K562 (cell line): ENCODE results near the gene TUBA1B. TPM values are rescaled to one million over a fixed set of nuclear protein-coding genes. Genes with fewer than 3 reads are reported as not detected.

Experiments
- ASH1L ChIP-seq: fragments of 450-650 bp; IDR thresholded peaks from 2 replicates; pipeline ENCODE4 v1.6.1; 2018; ENCODE audit warnings: borderline replicate concordance, mild to moderate bottlenecking, low read depth; ENCODE audit not compliant: partially characterized antibody
- BDP1 ChIP-seq: IDR thresholded peaks from 3 replicates; pipeline ENCODE4 v1.6.1; 2011; ENCODE audit not compliant: insufficient read length, insufficient read depth
- ESRRA ChIP-seq: fragments of 450-650 bp; IDR thresholded peaks from 2 replicates; pipeline ENCODE4 v1.6.1; 2014; ENCODE audit warnings: low read depth, mild to moderate bottlenecking, moderate library complexity, borderline replicate concordance
- FOS ChIP-seq: IDR thresholded peaks from 3 replicates; pipeline ENCODE4 v1.6.1; 2011; ENCODE audit not compliant: insufficient read length; ENCODE audit errors: extremely low read depth
- HDAC1 ChIP-seq, 2 experiments: fragments of 450-650 bp; IDR thresholded peaks; 2 replicates each; pipeline ENCODE4 v1.6.1; 2016 to 2017; ENCODE audit warnings: inconsistent platforms in 1 of 2, mild to moderate bottlenecking in 1 of 2, moderate library complexity in 1 of 2
- HES1 ChIP-seq: fragments of 450-650 bp; IDR thresholded peaks from 2 replicates; pipeline ENCODE4 v1.6.1; 2016; ENCODE audit warnings: low read depth, mild to moderate bottlenecking, moderate library complexity
- IFI16 ChIP-seq: fragments of 250-450 bp; sonication (Bioruptor Pico); IDR thresholded peaks from 2 replicates; pipeline ENCODE4 v2.1.2; 2022; ENCODE audit warnings: mild to moderate bottlenecking, inconsistent platforms
- ILK ChIP-seq: fragments of 450-650 bp; IDR thresholded peaks from 2 replicates; pipeline ENCODE4 v1.6.1; 2016; ENCODE audit warnings: missing genetic modification characterization, low read depth, mild to moderate bottlenecking, missing compliant biosample characterization, moderate library complexity, borderline replicate concordance
- JUNB ChIP-seq: fragments of 450-650 bp; formaldehyde crosslinking; conservative IDR thresholded peaks from 2 replicates; pipeline ENCODE4 v1.4.0; 2020; ENCODE audit warnings: mild to moderate bottlenecking
- LCOR ChIP-seq: sonication (generic); formaldehyde crosslinking; IDR thresholded peaks from 2 replicates; pipeline ENCODE4 v1.8.0; 2022; ENCODE audit warnings: mild to moderate bottlenecking, missing genetic modification reagents
- MTA3 ChIP-seq: fragments of 450-650 bp; formaldehyde crosslinking; IDR thresholded peaks from 2 replicates; pipeline ENCODE4 v1.6.1; 2017; ENCODE audit warnings: mild to moderate bottlenecking, borderline replicate concordance
- NFRKB ChIP-seq: fragments of 450-650 bp; IDR thresholded peaks from 2 replicates; pipeline ENCODE4 v1.6.1; 2016; ENCODE audit warnings: low read depth
- PCBP2 ChIP-seq: fragments of 200-400 bp; formaldehyde crosslinking; IDR thresholded peaks from 2 replicates; pipeline ENCODE4 v1.6.1; 2018; ENCODE audit warnings: low read length, low read depth, mild to moderate bottlenecking, moderate library complexity; ENCODE audit not compliant: poor library complexity, severe bottlenecking
- RFX1 ChIP-seq: fragments of 450-650 bp; IDR thresholded peaks from 2 replicates; pipeline ENCODE4 v1.6.1; 2016; ENCODE audit warnings: mild to moderate bottlenecking, moderate library complexity
- SAFB ChIP-seq: fragments of 200-400 bp; formaldehyde crosslinking; IDR thresholded peaks from 2 replicates; pipeline ENCODE4 v1.6.1; 2017; ENCODE audit warnings: low read depth, low read length, borderline replicate concordance
- SMARCB1 ChIP-seq: IDR thresholded peaks from 2 replicates; pipeline ENCODE4 v1.6.1; 2011; ENCODE audit warnings: improper control_type of control experiment, low read depth; ENCODE audit not compliant: insufficient read length
- THRB ChIP-seq: fragments of 450-650 bp; formaldehyde crosslinking; conservative IDR thresholded peaks from 2 replicates; pipeline ENCODE4 v1.4.0; 2022; ENCODE audit warnings: mild to moderate bottlenecking, missing genetic modification characterization
- ZHX1 ChIP-seq: fragments of 150-350 bp; conservative IDR thresholded peaks from 2 replicates; pipeline ENCODE4 v1.6.1; 2014; ENCODE audit warnings: low read length
- ZMIZ1 ChIP-seq, 2 experiments: fragments of 150-350 bp in 1 of 2; IDR thresholded peaks; 2 replicates each; pipeline ENCODE4 v1.6.1; 2012 to 2016; ENCODE audit warnings: low read depth in 2 of 2, low read length in 2 of 2, mild to moderate bottlenecking in 1 of 2, moderate library complexity in 1 of 2
- ZNF184 ChIP-seq: sonication (generic); formaldehyde crosslinking; IDR thresholded peaks from 2 replicates; pipeline ENCODE4 v1.5.0; 2020; ENCODE audit warnings: missing genetic modification reagents
- polyA plus RNA-seq, 8 experiments: library from polyadenylated mRNA; depleted of rRNA in 4 of 8; stranded (reverse) in 5 of 8; unstranded in 3 of 8; fragments of >200 nt; fragmentation: Nextera tagmentation in 2 of 8; fragmentation: Illumina TruSeq in 1 of 8; extraction: Ambion mirVana in 2 of 8; extraction: Trizol in 1 of 8; gene quantifications; 2 replicates each; pipeline versions ENCODE4 v1.2.1 to v1.2.3, GENCODE V29; 2011 to 2014; ENCODE audit warnings: inconsistent platforms in 1 of 8, missing spikeins in 1 of 8
- total RNA-seq, 7 experiments: library from RNA; depleted of rRNA in 6 of 7; stranded (reverse); fragments of >200 nt in 6 of 7; fragmentation: Illumina TruSeq in 2 of 7; extraction: Trizol in 2 of 7; gene quantifications; 2 replicates each; pipeline versions ENCODE4 v1.2.1 to v1.2.3, GENCODE V29; 2011 to 2021; ENCODE audit warnings: low replicate concordance in 1 of 7

Gene TUBA1B
- total and polyA plus RNA-seq, 9 of the 15 experiments (the other 6 are each of a cell fraction or from before 2014, with no cell fraction given) = 2,189 to 4,624 (median 2,628) TPM

DNA sequence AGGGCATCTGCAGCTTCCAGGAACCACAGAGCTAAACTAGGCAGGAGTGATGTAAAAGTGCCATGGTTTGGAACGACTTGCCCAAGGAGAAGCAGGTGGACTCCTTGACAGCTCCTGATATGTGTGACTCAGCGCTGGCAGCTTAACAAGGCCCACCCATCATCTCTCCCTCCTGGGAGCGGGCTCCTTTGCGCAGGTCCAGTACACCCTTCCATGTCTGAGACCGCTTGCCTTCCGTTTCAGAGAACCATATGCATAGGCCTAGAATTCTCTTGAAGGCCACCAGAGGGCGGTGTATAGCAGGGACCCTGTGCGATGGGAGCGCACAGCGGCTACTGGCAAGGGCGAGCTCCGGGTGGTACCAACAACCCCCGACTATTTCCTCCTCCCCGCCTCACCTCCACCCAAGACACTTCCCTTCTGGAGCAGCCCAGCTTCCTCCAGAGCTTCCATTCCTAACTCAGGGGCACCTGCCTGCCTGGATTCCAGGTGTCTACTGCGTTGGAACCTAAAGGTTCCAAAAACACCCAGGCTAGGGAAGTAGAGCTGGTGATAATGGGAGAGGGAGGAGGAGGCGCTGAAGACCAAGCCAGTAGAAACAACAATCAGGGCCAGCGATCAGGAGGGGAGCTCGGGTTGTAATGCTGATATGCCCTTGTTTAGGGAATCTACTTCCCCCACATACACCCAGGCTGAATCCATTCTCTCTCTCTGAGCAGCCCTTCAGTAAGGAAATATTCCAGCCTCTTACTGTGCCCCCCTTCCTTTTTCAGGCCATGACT, 42.9 kb downstream of the TUBA1B start (continued):
- TF ChIP-seq HES1 = peak; percentile 46; the same call in 1 of the 2 replicates
- TF ChIP-seq FOS = no peak
- TF ChIP-seq ZHX1 = no peak
- TF ChIP-seq NFRKB = 0 out of 2 replicates have a peak, but pooled peaks have one; percentile 32
- TF ChIP-seq IFI16 (CRISPR knock-in tag) = no peak
- no peak for TF ChIP-seq ASH1L
- peak; percentile 86 for TF ChIP-seq LCOR (CRISPR knock-in tag)
- TF ChIP-seq SAFB = no peak
- no peak for TF ChIP-seq PCBP2
- TF ChIP-seq ILK (tag) = no peak
- 0 out of 2 replicates have a peak, but pooled peaks have one; percentile 42 for TF ChIP-seq THRB (CRISPR knock-in tag)
- peak in 1 of 2 experiments; percentile 72; a peak in 1 of 4 replicates for TF ChIP-seq ZMIZ1 (IDR thresholded peaks at IDR 0.05; ENCODE audit: low read depth in 2 of 2, low read length in 2 of 2)
- TF ChIP-seq BDP1 = no peak
- peak; percentile 29 for TF ChIP-seq SMARCB1
- TF ChIP-seq MTA3 = peak; percentile 91
- no peak for TF ChIP-seq ZNF184 (CRISPR knock-in tag)
- no peak; a peak in 1 of 4 replicates for TF ChIP-seq HDAC1 (IDR thresholded peaks at IDR 0.05)
- TF ChIP-seq ESRRA = peak; percentile 20; the same call in 1 of the 2 replicates
- no peak for TF ChIP-seq RFX1
- TF ChIP-seq JUNB (CRISPR knock-in tag) = no peak
